Activated CD8-positive, alpha-beta T cell treated with anti-CD3 and anti-CD28 coated beads for 36 hours (primary cell): ENCODE results near the gene PSMA1. TPM values are rescaled to one million over a fixed set of nuclear protein-coding genes. Genes with fewer than 3 reads are reported as not detected.

Source experiments
- ATAC-seq: fragments of 200-7000 bp; cut with Tn5 transposase; one replicate; pipeline ENCODE4 v1.10.0; 2021; ENCODE audit warnings: mild to moderate bottlenecking, moderate library complexity
- CTCF ChIA-PET: fragments of 350-600 bp; sonication (Branson Sonifier 250); formaldehyde crosslinking; loops from one replicate; lab custom pipeline; 2021; ENCODE audit warnings: antibody characterized with exemption; lab: Charles Lee
- POLR2A ChIA-PET: fragments of 350-600 bp; sonication (Branson Sonifier 250); formaldehyde crosslinking; loops from one replicate; lab custom pipeline; 2021; ENCODE audit warnings: antibody characterized with exemption; lab: Charles Lee
- DNase-seq: peaks from one replicate; pipeline ENCODE4 v3.0.0-alpha.2; 2020
- H3K27ac Mint-ChIP-seq: one replicate; pipeline ENCODE4 v1.8.0; 2021; ENCODE audit warnings: mild to moderate bottlenecking, mixed read lengths
- H3K27me3 Mint-ChIP-seq: one replicate; pipeline ENCODE4 v1.8.0; 2021; ENCODE audit warnings: mixed read lengths
- H3K36me3 Mint-ChIP-seq: one replicate; pipeline ENCODE4 v1.8.0; 2021; ENCODE audit warnings: low read depth, mixed read lengths
- H3K4me1 Mint-ChIP-seq: one replicate; pipeline ENCODE4 v1.8.0; 2021; ENCODE audit warnings: low read depth, mixed read lengths
- H3K4me3 Mint-ChIP-seq: one replicate; pipeline ENCODE4 v1.8.0; 2021; ENCODE audit warnings: mild to moderate bottlenecking, moderate library complexity, mixed read lengths
- H3K9me3 Mint-ChIP-seq: one replicate; pipeline ENCODE4 v1.8.0; 2021; ENCODE audit warnings: mixed read lengths
- CTCF ChIP-seq: fragments of 200-600 bp; IDR thresholded peaks from one replicate; pipeline ENCODE4 v1.8.0; 2022; ENCODE audit warnings: antibody characterized with exemption, mild to moderate bottlenecking
- intact Hi-C: fragments of 100-400 bp; cut with micrococcal nuclease; formaldehyde crosslinking; loops from one replicate; pipeline ENCODE4 v1.10.0; 2022
- total RNA-seq, 2 experiments: library from RNA; stranded (reverse); gene quantifications; one replicate each; pipeline ENCODE4 v1.2.3, GENCODE V29; 2021

The PSMA1 gene
- total RNA-seq, 2 experiments from 2014 or later = 329 to 338 TPM

DNA sequence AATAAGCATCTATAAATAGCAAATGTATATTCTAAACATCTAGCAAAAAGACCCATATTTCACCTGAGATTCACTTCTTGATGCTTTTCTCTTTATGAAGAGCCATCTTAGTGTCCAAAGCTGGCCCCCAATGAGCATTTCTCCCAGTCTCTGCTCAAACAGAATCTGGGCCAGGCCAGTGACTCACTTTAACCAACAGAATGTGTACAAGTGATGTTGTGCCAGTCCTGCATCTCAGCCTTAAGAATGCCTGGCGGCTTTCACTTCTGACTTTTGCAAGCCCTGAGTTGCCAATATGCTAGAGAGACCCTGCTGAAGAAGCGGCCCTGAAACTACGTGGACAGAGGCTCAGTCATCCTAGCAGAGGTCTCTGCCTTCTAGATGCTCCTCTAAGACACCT lies 13.7 kb downstream of the PSMA1 start:
- Mint-ChIP-seq H3K27ac (peak overlapping the region; percentile 2), H3K9me3 (no peaks in the 10 kb centered on the region), H3K4me1 (peaks cover 14% of the 10 kb centered on the region), H3K4me3 (no peak overlapping the region), H3K36me3 (peaks cover 62% of the 10 kb centered on the region), H3K27me3 (no peaks in the 10 kb centered on the region)
- no peak for TF ChIP-seq CTCF
- ATAC-seq (peak; percentile 30), DNase-seq (no peak)
- ChIA-PET POLR2A (interaction anchor here (7.6 kb wide), 1 partner anchor 10 kb away, joined by 40 read pairs; no protein-coding TSS in a partner anchor), CTCF (interaction anchor here (0.9 kb wide), 1 partner anchor 14 kb away, joined by 3 read pairs; no protein-coding TSS in a partner anchor)
- intact Hi-C loops = no loop called here

- DNase-seq = no peak
- no peaks in the 10 kb centered on the region for H3K27me3 Mint-ChIP-seq
- intact Hi-C loops = no loop called here
- H3K27ac Mint-ChIP-seq = peak overlapping the region; percentile 11
- no peaks in the 10 kb centered on the region for H3K9me3 Mint-ChIP-seq
- CTCF ChIA-PET = interaction anchor here (1.0 to 1.2 kb wide), 2 partner anchors 402 to 404 kb away, joined by 3 to 4 read pairs; no protein-coding TSS in a partner anchor
- H3K4me1 Mint-ChIP-seq = peaks cover 12% of the 10 kb centered on the region
- POLR2A ChIA-PET = interaction anchor here (0.6 to 7.6 kb wide), 4 partner anchors 10 to 142 kb away, joined by 3 to 40 read pairs (median 3); no protein-coding TSS in a partner anchor
- no peak for ATAC-seq
- TF ChIP-seq CTCF = no peak
- peaks cover 49% of the 10 kb centered on the region for H3K36me3 Mint-ChIP-seq
- no peak overlapping the region for H3K4me3 Mint-ChIP-seq
Observed at GRCh38 chr11:14503023-14503422, 17.2 kb downstream of the PSMA1 start.

- no peak for DNase-seq
- H3K4me1 Mint-ChIP-seq = peaks cover 21% of the 10 kb centered on the region
- intact Hi-C loops = no loop called here
- H3K36me3 Mint-ChIP-seq = peaks cover 50% of the 10 kb centered on the region
- no peaks in the 10 kb centered on the region for H3K9me3 Mint-ChIP-seq
- no peak overlapping the region for H3K27ac Mint-ChIP-seq
- ATAC-seq = no peak
- ChIA-PET CTCF (interaction anchor here (1.7 kb wide), 1 partner anchor 201 kb away, joined by 5 read pairs; no protein-coding TSS in a partner anchor), POLR2A (interaction anchor here (1.2 to 7.6 kb wide), 4 partner anchors 14 to 148 kb away, joined by 3 to 40 read pairs (median 4); partner anchors contain the start of gene PSMA1)
- TF ChIP-seq CTCF = no peak
- H3K27me3 Mint-ChIP-seq = no peaks in the 10 kb centered on the region
- H3K4me3 Mint-ChIP-seq = no peak overlapping the region
Observed at GRCh38 chr11:14502039-14502438, 18.1 kb downstream of the PSMA1 start.

DNA sequence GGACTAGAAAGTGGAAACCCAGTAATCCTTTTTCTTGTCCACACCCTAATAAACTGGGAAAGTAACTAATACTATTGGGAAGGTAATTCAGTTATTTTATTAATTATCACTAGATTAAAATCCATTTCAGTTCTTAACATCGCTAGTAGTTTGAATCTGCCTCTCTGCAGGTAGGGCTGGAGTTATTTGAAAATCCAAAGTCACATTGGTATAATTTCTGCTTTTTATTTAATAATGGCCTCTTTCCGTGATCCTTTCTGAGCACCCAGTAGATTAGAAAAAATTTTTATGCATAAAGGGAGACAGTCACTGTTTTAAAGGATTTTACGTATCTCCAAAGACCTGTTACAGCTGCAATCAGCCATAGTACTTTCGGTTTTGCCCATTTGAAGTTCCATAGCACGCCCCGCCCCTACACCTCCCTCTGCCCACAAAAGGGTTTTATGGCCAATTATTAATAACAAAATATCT lies 20.0 kb downstream of the PSMA1 start:
- Mint-ChIP-seq H3K36me3 (peaks cover 51% of the 10 kb centered on the region), H3K4me1 (peaks cover 29% of the 10 kb centered on the region), H3K9me3 (no peaks in the 10 kb centered on the region), H3K4me3 (peak overlapping the region; percentile 96), H3K27ac (peak overlapping the region; percentile 99), H3K27me3 (no peaks in the 10 kb centered on the region)
- ATAC-seq (peak; percentile 43), DNase-seq (peak; percentile 72)
- intact Hi-C loops = no loop called here
- TF ChIP-seq CTCF = no peak
- ChIA-PET CTCF (interaction anchor here (1.0 to 1.7 kb wide), 6 partner anchors 18 to 506 kb away, joined by 3 to 7 read pairs (median 4); no protein-coding TSS in a partner anchor), POLR2A (interaction anchor here (0.7 to 7.6 kb wide), 12 partner anchors 10 to 604 kb away, joined by 3 to 40 read pairs (median 5); partner anchors contain the start of genes PDE3B and PSMA1)
